DMS 273 (cell line): Measurements from ENCODE around the gene ALG5.
A peak's percentile ranks its signal among the peaks of the same experiment; 100 is the strongest.

Experiments
- DNase-seq: peaks from one replicate; lab custom pipeline; 2025; ENCODE audit not compliant: unreplicated experiment; lab: John Stamatoyannopoulos, UW

ALG5 gene

GRCh38 chr13:36918246-36919131 is 80.7 kb downstream of the ALG5 start:
- DNase-seq, result peak; percentile 75

- no peak for DNase-seq
Observed at GRCh38 chr13:36917311-36917710, 81.8 kb downstream of the ALG5 start.

- peak; percentile 25 for DNase-seq
Observed at GRCh38 chr13:36915896-36916640, 83.1 kb downstream of the ALG5 start.

- DNase-seq, result peak; percentile 45
Observed at GRCh38 chr13:36915106-36915505, 84.0 kb downstream of the ALG5 start.

- DNase-seq, result no peak
Observed at GRCh38 chr13:36914648-36915047, 84.5 kb downstream of the ALG5 start.

GRCh38 chr13:36913463-36913862 is 85.7 kb downstream of the ALG5 start:
- no peak for DNase-seq

GRCh38 chr13:36912973-36913372 is 86.2 kb downstream of the ALG5 start:
- DNase-seq, result no peak

GRCh38 chr13:36912369-36912768 is 86.8 kb downstream of the ALG5 start:
- DNase-seq, result no peak

- DNase-seq, result peak; percentile 12
Observed at GRCh38 chr13:36910545-36910944, 88.6 kb downstream of the ALG5 start.

- no peak for DNase-seq
Observed at GRCh38 chr13:36907821-36908220, 91.3 kb downstream of the ALG5 start.

GRCh38 chr13:36907266-36907665 is 91.9 kb downstream of the ALG5 start:
- no peak for DNase-seq

GRCh38 chr13:36905944-36906343 is 93.2 kb downstream of the ALG5 start:
- DNase-seq, result no peak

GRCh38 chr13:36903925-36904595 is 95.1 kb downstream of the ALG5 start:
- DNase-seq, result peak; percentile 92
